IMR-90 (cell line): Measurements from ENCODE around the gene CCDC180. TPM values are rescaled to one million over a fixed set of nuclear protein-coding genes. Genes with fewer than 3 reads are reported as not detected.

ENCODE experiments used
- ATAC-seq: fragments of 200-7000 bp; cut with Tn5 transposase; 2 replicates; pipeline ENCODE4 v1.9.1; 2020; ENCODE audit warnings: low read depth, mild to moderate bottlenecking, moderate library complexity
- BruUV-seq: library from RNA; stranded (reverse); fragments of 400-500 nt; replicated peaks from 2 replicates; lab custom pipeline; 2021; lab: Mats Ljungman, UMichigan
- CTCF ChIA-PET: fragments of 300-600 bp; formaldehyde crosslinking; extraction: SDS; loops from one replicate; lab custom pipeline; 2021; ENCODE audit warnings: antibody characterized with exemption; lab: Yijun Ruan, JAX
- POLR2A ChIA-PET: fragments of 300-600 bp; sonication (Branson Sonifier 250); formaldehyde crosslinking; loops from one replicate; lab custom pipeline; 2022; ENCODE audit warnings: antibody characterized with exemption; ENCODE audit not compliant: unreplicated experiment; lab: Charles Lee
- DNase-seq: peaks from one replicate; pipeline ENCODE4 v3.0.0; 2013
- H2AFZ ChIP-seq: replicated peaks from 2 replicates; pipeline ENCODE3; 2013; ENCODE audit warnings: low read length, mild to moderate bottlenecking; ENCODE audit not compliant: poor library complexity
- H2AK5ac ChIP-seq: 2 replicates; pipeline ENCODE4 v1.6.1; 2013; ENCODE audit warnings: low read depth, low read length, inconsistent platforms
- H2AK9ac ChIP-seq: replicated peaks from 2 replicates; pipeline ENCODE3; 2013; ENCODE audit warnings: mild to moderate bottlenecking, low read depth, low read length, moderate library complexity; ENCODE audit not compliant: poor library complexity
- H2BK120ac ChIP-seq: 2 replicates; pipeline ENCODE4 v1.6.1; 2013; ENCODE audit warnings: low read depth, low read length, inconsistent platforms
- H2BK15ac ChIP-seq: 3 replicates; pipeline ENCODE4 v1.6.1; 2013; ENCODE audit warnings: low read depth, low read length, inconsistent platforms
- H2BK20ac ChIP-seq: 2 replicates; pipeline ENCODE4 v1.6.1; 2013; ENCODE audit warnings: low read depth, mild to moderate bottlenecking, inconsistent platforms, low read length, moderate library complexity
- H2BK5ac ChIP-seq: 2 replicates; pipeline ENCODE4 v1.6.1; 2013; ENCODE audit warnings: mild to moderate bottlenecking, low read depth, low read length, inconsistent platforms; ENCODE audit not compliant: poor library complexity, severe bottlenecking
- H3K14ac ChIP-seq: replicated peaks from 2 replicates; pipeline ENCODE4 v1.6.1; 2013; ENCODE audit warnings: low read depth, low read length, inconsistent platforms
- H3K18ac ChIP-seq: 2 replicates; pipeline ENCODE4 v1.6.1; 2013; ENCODE audit warnings: low read depth, low read length, control low read depth
- H3K23ac ChIP-seq: 2 replicates; pipeline ENCODE4 v1.6.1; 2013; ENCODE audit warnings: low read depth, low read length, inconsistent platforms
- H3K27ac ChIP-seq: 2 replicates; pipeline ENCODE4 v1.5.1; 2013; ENCODE audit warnings: mild to moderate bottlenecking, control low read depth, low read length; ENCODE audit not compliant: insufficient read depth
- H3K27me3 ChIP-seq: 2 replicates; pipeline ENCODE4 v1.6.1; 2013; ENCODE audit warnings: low read length; ENCODE audit not compliant: control insufficient read depth, insufficient read depth
- H3K36me3 ChIP-seq: 2 replicates; pipeline ENCODE4 v1.6.1; 2013; ENCODE audit warnings: low read length, mixed read lengths; ENCODE audit not compliant: control insufficient read depth, insufficient read depth
- H3K4ac ChIP-seq: 2 replicates; pipeline ENCODE4 v1.6.1; 2013; ENCODE audit warnings: low read depth, low read length, inconsistent platforms
- H3K4me1 ChIP-seq: 2 replicates; pipeline ENCODE4 v1.6.1; 2013; ENCODE audit warnings: low read length, mixed read lengths; ENCODE audit not compliant: control insufficient read depth, insufficient read depth
- H3K4me2 ChIP-seq: 2 replicates; pipeline ENCODE4 v1.6.1; 2013; ENCODE audit warnings: low read depth, mild to moderate bottlenecking, control low read depth, low read length, moderate library complexity
- H3K4me3 ChIP-seq: 2 replicates; pipeline ENCODE4 v1.5.1; 2013; ENCODE audit warnings: low read depth, mild to moderate bottlenecking, control low read depth, low read length, moderate library complexity; ENCODE audit not compliant: insufficient read depth
- H3K56ac ChIP-seq: 2 replicates; pipeline ENCODE4 v1.6.1; 2013; ENCODE audit warnings: low read length, inconsistent platforms; ENCODE audit not compliant: insufficient read depth; ENCODE audit errors: extremely low read depth
- H3K79me1 ChIP-seq, 2 experiments: 2 replicates each; pipeline ENCODE4 v1.6.1; 2013; ENCODE audit warnings: low read length in 2 of 2, inconsistent platforms in 1 of 2, low read depth in 1 of 2
- H3K9ac ChIP-seq: 2 replicates; pipeline ENCODE4 v1.6.1; 2013; ENCODE audit warnings: low read depth, low read length, control low read depth
- H3K9me1 ChIP-seq: 2 replicates; pipeline ENCODE4 v1.6.1; 2013; ENCODE audit warnings: low read length, inconsistent platforms; ENCODE audit not compliant: insufficient read depth
- H3K9me3 ChIP-seq: 2 replicates; pipeline ENCODE4 v1.6.1; 2013; ENCODE audit warnings: low read length; ENCODE audit not compliant: control insufficient read depth, insufficient read depth
- H4K20me1 ChIP-seq: 2 replicates; pipeline ENCODE4 v1.6.1; 2013; ENCODE audit warnings: low read length, inconsistent platforms; ENCODE audit not compliant: insufficient read depth
- H4K5ac ChIP-seq: 2 replicates; pipeline ENCODE4 v1.6.1; 2013; ENCODE audit warnings: mild to moderate bottlenecking, low read depth, low read length, control low read depth
- H4K8ac ChIP-seq, 2 experiments: 2 replicates each; pipeline ENCODE4 v1.6.1; 2013; ENCODE audit warnings: low read depth in 2 of 2, low read length in 2 of 2, control low read depth in 1 of 2, inconsistent platforms in 1 of 2
- H4K91ac ChIP-seq: 2 replicates; pipeline ENCODE4 v1.6.1; 2013; ENCODE audit warnings: low read depth, low read length, inconsistent platforms; ENCODE audit not compliant: insufficient read depth
- BHLHE40 ChIP-seq: fragments of 150-350 bp; IDR thresholded peaks from 2 replicates; pipeline ENCODE4 v1.6.1; 2016; ENCODE audit warnings: mild to moderate bottlenecking, low read depth, low read length
- CEBPB ChIP-seq: IDR thresholded peaks from 2 replicates; pipeline ENCODE4 v1.6.1; 2012; ENCODE audit warnings: low read depth, low read length, improper control_type of control experiment
- CHD1 ChIP-seq: IDR thresholded peaks from 2 replicates; pipeline ENCODE4 v1.6.1; 2012; ENCODE audit warnings: low read depth, low read length, improper control_type of control experiment
- FOS ChIP-seq: fragments of 150-350 bp; IDR thresholded peaks from 2 replicates; pipeline ENCODE4 v1.6.1; 2016; ENCODE audit warnings: low read depth, low read length
- MAFK ChIP-seq: IDR thresholded peaks from 2 replicates; pipeline ENCODE4 v1.6.1; 2012; ENCODE audit warnings: low read depth, low read length, improper control_type of control experiment
- MAZ ChIP-seq: IDR thresholded peaks from 2 replicates; pipeline ENCODE4 v1.6.1; 2012; ENCODE audit warnings: low read depth, mild to moderate bottlenecking, low read length, improper control_type of control experiment, moderate library complexity, borderline replicate concordance
- MXI1 ChIP-seq: IDR thresholded peaks from 2 replicates; pipeline ENCODE4 v1.6.1; 2012; ENCODE audit warnings: low read depth, mild to moderate bottlenecking, low read length, moderate library complexity, borderline replicate concordance
- NFE2L2 ChIP-seq: fragments of 150-350 bp; IDR thresholded peaks from 2 replicates; pipeline ENCODE4 v1.6.1; 2016; ENCODE audit warnings: low read depth, mild to moderate bottlenecking, low read length
- POLR2A ChIP-seq: IDR thresholded peaks from 2 replicates; pipeline ENCODE4 v1.6.1; 2012; ENCODE audit warnings: mild to moderate bottlenecking, low read depth, low read length
- RAD21 ChIP-seq: IDR thresholded peaks from 2 replicates; pipeline ENCODE4 v1.6.1; 2012; ENCODE audit warnings: low read length, improper control_type of control experiment
- RCOR1 ChIP-seq: IDR thresholded peaks from 2 replicates; pipeline ENCODE4 v1.6.1; 2012; ENCODE audit warnings: mild to moderate bottlenecking, low read length, improper control_type of control experiment; ENCODE audit not compliant: insufficient replicate concordance
- WGBS, 2 experiments: methylation state at CpG; one replicate each; pipeline versions ENCODE4 v1.1.5 to v1.1.7; 2013; ENCODE audit warnings: missing lambda C conversion rate in 2 of 2; ENCODE audit not compliant: insufficient read length in 1 of 2; ENCODE audit errors: extremely low coverage in 2 of 2; 5-methylcytosine and 5-hydroxymethylcytosine counted together
- dilution Hi-C: fragments of 300-500 bp; cut with HindIII; formaldehyde crosslinking; loops from one replicate; pipeline ENCODE4 v1.14.3; 2018; ENCODE audit warnings: low sequenced_read_pairs; ENCODE audit not compliant: unreplicated experiment
- in situ Hi-C: fragments of 300-500 bp; cut with MboI; formaldehyde crosslinking; loops from 3 replicates; pipeline ENCODE4 v1.14.3; 2019; ENCODE audit warnings: low sequenced_read_pairs, inconsistent platforms, mixed read lengths
- intact Hi-C: fragments of 100-400 bp; cut with micrococcal nuclease; formaldehyde crosslinking; loops from 2 replicates; pipeline ENCODE4 v1.10.0; 2022
- polyA plus RNA-seq, 3 experiments: library from polyadenylated mRNA; depleted of rRNA; stranded (reverse); fragments of >200 nt; gene quantifications; 2 replicates each; pipeline ENCODE4 v1.2.3, GENCODE V29; 2012; ENCODE audit warnings: low replicate concordance in 1 of 3
- total RNA-seq: library from RNA; depleted of rRNA; stranded (reverse); fragments of >200 nt; gene quantifications from 2 replicates; pipeline ENCODE4 v1.2.3, GENCODE V29; 2012
- TF ChIP-seq, protein P1 (sequence below): fragments of 150-350 bp; IDR thresholded peaks from 2 replicates; pipeline ENCODE4 v1.6.1; 2017; ENCODE audit warnings: mild to moderate bottlenecking, antibody characterized with exemption, low read length, low read depth

Gene CCDC180
- total and polyA plus RNA-seq, 2 of the 4 experiments (the other 2 are of a cell fraction): 0.24 to 0.90 TPM

DNA sequence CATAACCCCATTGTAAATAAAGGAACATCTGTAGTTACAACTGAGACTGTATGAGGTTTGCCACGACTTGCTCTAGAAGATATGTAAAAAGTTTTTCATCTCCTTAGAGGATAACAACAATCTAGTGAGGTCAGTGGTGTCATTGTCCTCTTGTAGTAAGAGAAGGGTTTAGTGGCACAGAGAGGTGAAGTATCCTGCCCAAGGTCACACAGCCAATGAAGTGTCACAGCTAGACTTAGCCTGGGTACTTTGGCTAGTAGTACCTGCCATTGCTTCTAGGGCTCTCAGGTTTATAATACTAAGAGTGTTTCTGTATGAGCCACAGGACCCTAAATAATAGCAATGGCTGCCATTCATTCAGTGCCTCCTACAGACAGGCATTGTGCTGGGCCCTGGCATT is 13.8 kb downstream of the CCDC180 start:
- no peak overlapping the region for H3K14ac ChIP-seq
- no peak overlapping the region for H3K4me3 ChIP-seq
- no peaks in the 10 kb centered on the region for H4K20me1 ChIP-seq
- no peak overlapping the region for H2AK9ac ChIP-seq
- H4K5ac ChIP-seq: no peak overlapping the region
- dilution Hi-C loops: no loop called here
- no peak overlapping the region for H2AFZ ChIP-seq
- no peak overlapping the region for H3K56ac ChIP-seq
- no peaks in the 10 kb centered on the region for H3K36me3 ChIP-seq
- intact Hi-C loops: no loop called here
- H3K9me1 ChIP-seq: no peaks in the 10 kb centered on the region
- ATAC-seq: no peak
- no peak overlapping the region for H3K18ac ChIP-seq
- no peaks in the 10 kb centered on the region for H3K27me3 ChIP-seq
- no peak overlapping the region for H2AK5ac ChIP-seq
- no peaks in the 10 kb centered on the region for H3K9me3 ChIP-seq
- H3K23ac ChIP-seq: no peak overlapping the region
- no peak overlapping the region for H3K9ac ChIP-seq
- no peaks in the 10 kb centered on the region for H3K79me1 ChIP-seq
- H2BK120ac ChIP-seq: no peak overlapping the region
- no CpG with 5 or more reads among the region's 1 CpG for WGBS, 2 experiments
- H3K4me1 ChIP-seq: no peaks in the 10 kb centered on the region
- TF ChIP-seq MXI1: no peak
- no peak for TF ChIP-seq BHLHE40
- no peak for TF ChIP-seq MAFK
- TF ChIP-seq RCOR1: no peak
- TF ChIP-seq MAZ: no peak
- TF ChIP-seq CHD1: no peak
- no peak for TF ChIP-seq RAD21
- no peak for TF ChIP-seq NFE2L2
- no peak for TF ChIP-seq CEBPB
- TF ChIP-seq FOS: no peak
- TF ChIP-seq POLR2A: no peak
- TF ChIP-seq, protein P1, sequence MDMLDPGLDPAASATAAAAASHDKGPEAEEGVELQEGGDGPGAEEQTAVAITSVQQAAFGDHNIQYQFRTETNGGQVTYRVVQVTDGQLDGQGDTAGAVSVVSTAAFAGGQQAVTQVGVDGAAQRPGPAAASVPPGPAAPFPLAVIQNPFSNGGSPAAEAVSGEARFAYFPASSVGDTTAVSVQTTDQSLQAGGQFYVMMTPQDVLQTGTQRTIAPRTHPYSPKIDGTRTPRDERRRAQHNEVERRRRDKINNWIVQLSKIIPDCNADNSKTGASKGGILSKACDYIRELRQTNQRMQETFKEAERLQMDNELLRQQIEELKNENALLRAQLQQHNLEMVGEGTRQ: no peak
- no peak overlapping the region for H3K4me2 ChIP-seq
- DNase-seq: no peak
- in situ Hi-C loops: no loop called here
- no peak overlapping the region for H4K8ac ChIP-seq
- H2BK20ac ChIP-seq: no peak overlapping the region
- H4K91ac ChIP-seq: no peak overlapping the region
- ChIA-PET CTCF (no interaction called here), POLR2A (no interaction called here)
- H3K4ac ChIP-seq: no peak overlapping the region
- no peak overlapping the region for H2BK15ac ChIP-seq
- BruUV-seq: no TSS peak
- H2BK5ac ChIP-seq: no peak overlapping the region
- H3K27ac ChIP-seq: no peak overlapping the region
